Measurements from ENCODE around the gene SYNDIG1L. TPM values are rescaled to one million over a fixed set of nuclear protein-coding genes. Genes with fewer than 3 reads are reported as not detected.

The SYNDIG1L gene
- total and polyA plus RNA-seq, 2 of the 4 experiments (the other 2 are of a cell fraction): not detected

GRCh38 chr14:74441113-74441512 lies 15.1 kb upstream of the SYNDIG1L start:
- Histone ChIP-seq H3K4me2 (ENCODE audit: low read depth, low read length) (no peak overlapping the region), H4K20me1 (ENCODE audit: insufficient read depth, low read length) (no peaks in the 10 kb centered on the region), H4K8ac (ENCODE audit: low read depth in 2 of 2, low read length in 2 of 2) (no peak overlapping the region), H3K27ac (ENCODE audit: insufficient read depth, low read length) (no peak overlapping the region), H4K91ac (ENCODE audit: insufficient read depth, low read depth, low read length) (no peak overlapping the region), H2BK20ac (ENCODE audit: low read depth, low read length) (no peak overlapping the region), H3K9me3 (ENCODE audit: control insufficient read depth, insufficient read depth, low read length) (no peaks in the 10 kb centered on the region), H3K9me1 (ENCODE audit: insufficient read depth, low read length) (no peaks in the 10 kb centered on the region), H2AK9ac (replicated peaks; ENCODE audit: low read depth, low read length, poor library complexity) (no peak overlapping the region), H3K14ac (replicated peaks; ENCODE audit: low read depth, low read length) (no peak overlapping the region), H3K23ac (ENCODE audit: low read depth, low read length) (no peak overlapping the region), H3K36me3 (ENCODE audit: control insufficient read depth, insufficient read depth, low read length) (no peaks in the 10 kb centered on the region), H3K27me3 (ENCODE audit: control insufficient read depth, insufficient read depth, low read length) (peaks cover 32% of the 10 kb centered on the region), H3K9ac (ENCODE audit: low read depth, low read length) (no peak overlapping the region), H2AK5ac (ENCODE audit: low read depth, low read length) (no peak overlapping the region), H4K5ac (ENCODE audit: low read depth, low read length) (no peak overlapping the region), H3K4ac (ENCODE audit: low read depth, low read length) (no peak overlapping the region), H3K4me1 (ENCODE audit: control insufficient read depth, insufficient read depth, low read length) (no peaks in the 10 kb centered on the region), H2BK120ac (ENCODE audit: low read depth, low read length) (no peak overlapping the region), H2BK15ac (ENCODE audit: low read depth, low read length) (no peak overlapping the region), H3K4me3 (ENCODE audit: insufficient read depth, low read depth, low read length) (no peak overlapping the region), H3K18ac (ENCODE audit: low read depth, low read length) (no peak overlapping the region), H3K56ac (ENCODE audit: extremely low read depth, insufficient read depth, low read length) (no peak overlapping the region), H2BK5ac (ENCODE audit: low read depth, low read length, poor library complexity, severe bottlenecking) (no peak overlapping the region), H3K79me1 (ENCODE audit: low read depth in 1 of 2, low read length in 2 of 2) (no peaks in the 10 kb centered on the region), H2AFZ (replicated peaks; ENCODE audit: low read length, poor library complexity) (no peak overlapping the region)
- POLR2A ChIA-PET (ENCODE audit: unreplicated experiment): no interaction called here
- intact Hi-C loops (cut with micrococcal nuclease) (no loop called here), in situ Hi-C loops (cut with MboI; ENCODE audit: low sequenced_read_pairs) (no loop called here), dilution Hi-C loops (cut with HindIII; ENCODE audit: low sequenced_read_pairs, unreplicated experiment) (no loop called here)
- CTCF ChIA-PET: no interaction called here
- DNase-seq (no peak), ATAC-seq (ENCODE audit: low read depth) (no peak)
- WGBS, 2 experiments (ENCODE audit: extremely low coverage in 2 of 2, insufficient read length in 1 of 2): no CpG with 5 or more reads among the region's 3 CpGs
- no TSS peak for BruUV-seq (replicated peaks)
- no peak for TF ChIP-seq RAD21 (IDR thresholded peaks at IDR 0.05; ENCODE audit: low read length)
- TF ChIP-seq MXI1 (IDR thresholded peaks at IDR 0.05; ENCODE audit: borderline replicate concordance, low read depth, low read length): no peak
- no peak for TF ChIP-seq SMC3 (IDR thresholded peaks at IDR 0.05; ENCODE audit: low read depth, low read length)
- TF ChIP-seq POLR2A (IDR thresholded peaks at IDR 0.05; ENCODE audit: low read depth, low read length): no peak
- TF ChIP-seq CEBPB (IDR thresholded peaks at IDR 0.05; ENCODE audit: low read depth, low read length): no peak
- no peak for TF ChIP-seq BHLHE40 (IDR thresholded peaks at IDR 0.05; ENCODE audit: low read depth, low read length)
- no peak for TF ChIP-seq USF2 (IDR thresholded peaks at IDR 0.05; ENCODE audit: low read depth, low read length)
- no peak for TF ChIP-seq FOS (IDR thresholded peaks at IDR 0.05; ENCODE audit: low read depth, low read length)
- no peak for TF ChIP-seq NFE2L2 (IDR thresholded peaks at IDR 0.05; ENCODE audit: low read depth, low read length)
- TF ChIP-seq RCOR1 (IDR thresholded peaks at IDR 0.05; ENCODE audit: insufficient replicate concordance, low read length): no peak
